IPS-15b (cell line): Measurements from ENCODE around the gene BLOC1S1.
"Not testable (repeated sequence)": the region's sequence is repeated elsewhere in the genome, so short reads cannot be mapped to it uniquely, and the experiment has no call there.

Experiments
- H3K27me3 ChIP-seq: one replicate; pipeline ENCODE4 v1.6.1; 2013; ENCODE audit warnings: low read length; ENCODE audit not compliant: control insufficient read depth, insufficient read depth
- H3K36me3 ChIP-seq: one replicate; pipeline ENCODE4 v1.6.1; 2013; ENCODE audit warnings: low read length; ENCODE audit not compliant: control insufficient read depth, insufficient read depth
- H3K4me1 ChIP-seq: one replicate; pipeline ENCODE4 v1.6.1; 2013; ENCODE audit warnings: mild to moderate bottlenecking, low read length; ENCODE audit not compliant: control insufficient read depth, insufficient read depth
- H3K4me3 ChIP-seq: one replicate; pipeline ENCODE4 v1.5.1; 2013; ENCODE audit warnings: low read depth, low read length
- H3K9ac ChIP-seq: one replicate; pipeline ENCODE4 v1.6.1; 2013; ENCODE audit warnings: low read depth, mild to moderate bottlenecking, low read length
- H3K9me3 ChIP-seq: one replicate; pipeline ENCODE4 v1.6.1; 2013; ENCODE audit warnings: mild to moderate bottlenecking, low read length; ENCODE audit not compliant: control insufficient read depth, insufficient read depth

BLOC1S1 gene

GRCh38 chr12:55745361-55746173 is 29.7 kb downstream of the BLOC1S1 start:
- Histone ChIP-seq H3K4me3 (peak overlapping the region; percentile 94), H3K4me1 (peaks cover 32% of the 10 kb centered on the region), H3K27me3 (no peaks in the 10 kb centered on the region), H3K36me3 (peaks cover 21% of the 10 kb centered on the region), H3K9me3 (no peaks in the 10 kb centered on the region), H3K9ac (peak overlapping the region; percentile 84)

DNA sequence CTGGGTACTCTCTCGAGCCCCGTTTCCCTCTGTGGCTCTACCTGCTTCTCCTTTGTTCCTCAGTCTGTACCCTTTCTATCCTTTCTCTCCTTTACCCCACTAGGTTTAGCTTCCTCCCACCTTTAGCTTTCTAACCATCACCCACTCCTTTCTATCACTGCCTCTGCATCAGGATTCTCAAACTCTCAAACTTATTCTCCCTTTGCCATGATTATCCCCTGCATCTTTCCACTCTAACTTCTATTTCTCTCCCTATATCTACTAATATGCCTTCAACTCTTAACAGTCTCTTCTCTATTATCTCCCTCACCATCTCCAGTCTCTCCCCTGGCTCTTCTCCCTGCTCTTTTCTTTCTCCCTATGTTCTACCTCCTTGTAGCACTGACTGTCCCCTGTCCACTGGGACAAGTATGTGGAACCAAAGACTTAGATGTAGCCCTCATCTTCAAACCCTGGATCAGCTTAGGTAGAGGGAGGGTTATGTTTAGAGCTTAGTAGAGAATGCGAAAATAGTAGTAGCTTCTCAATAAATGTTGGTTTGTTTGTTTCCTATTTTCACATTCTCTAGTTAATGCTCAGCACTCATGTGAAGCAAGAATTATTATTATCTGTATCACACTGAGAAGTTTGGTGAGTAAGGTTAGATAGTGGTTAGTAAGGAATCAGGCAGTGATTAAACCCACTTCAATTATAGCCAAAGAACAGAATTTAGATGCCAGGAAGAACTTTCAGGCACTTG is 30.5 kb downstream of the BLOC1S1 start:
- no peaks in the 10 kb centered on the region for H3K9me3 ChIP-seq
- H3K4me3 ChIP-seq, result peak overlapping the region; percentile 65
- peak overlapping the region; percentile 62 for H3K9ac ChIP-seq
- H3K4me1 ChIP-seq, result peaks cover 32% of the 10 kb centered on the region
- H3K36me3 ChIP-seq, result peaks cover 22% of the 10 kb centered on the region
- H3K27me3 ChIP-seq, result no peaks in the 10 kb centered on the region

GRCh38 chr12:55746913-55747231 is 31.0 kb downstream of the BLOC1S1 start:
- Histone ChIP-seq H3K9me3 (no peaks in the 10 kb centered on the region), H3K4me1 (peaks cover 30% of the 10 kb centered on the region), H3K4me3 (peak overlapping the region; percentile 65), H3K36me3 (peaks cover 26% of the 10 kb centered on the region), H3K27me3 (no peaks in the 10 kb centered on the region), H3K9ac (peak overlapping the region; percentile 62)

- Histone ChIP-seq H3K4me1 (peaks cover 26% of the 10 kb centered on the region), H3K9ac (no peak overlapping the region), H3K9me3 (no peaks in the 10 kb centered on the region), H3K27me3 (no peaks in the 10 kb centered on the region), H3K4me3 (no peak overlapping the region), H3K36me3 (peaks cover 36% of the 10 kb centered on the region)
These were observed 32.6 kb downstream of the BLOC1S1 start for GRCh38 chr12:55748230-55748993.

DNA sequence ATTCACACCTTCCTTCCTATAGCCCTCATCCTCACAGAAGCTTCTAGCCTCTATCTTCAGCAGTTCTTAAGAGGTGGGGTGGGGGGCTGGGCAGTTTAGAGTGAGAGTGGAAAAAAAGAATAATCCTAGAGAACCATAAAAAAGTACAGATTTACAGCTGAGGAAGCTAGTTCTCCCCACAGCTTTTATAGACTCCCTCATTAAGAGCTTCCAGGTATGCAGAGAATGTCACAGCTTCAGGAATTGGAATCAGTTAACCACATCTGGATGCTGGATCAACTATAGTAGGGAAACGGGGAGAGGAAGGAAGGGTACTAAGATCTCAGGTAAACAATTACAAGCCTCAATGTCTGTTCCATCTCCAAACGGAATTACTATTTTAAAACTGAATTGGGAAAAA is 39.4 kb downstream of the BLOC1S1 start:
- peaks cover 7% of the 10 kb centered on the region for H3K4me1 ChIP-seq
- no peak overlapping the region for H3K4me3 ChIP-seq
- no peaks in the 10 kb centered on the region for H3K9me3 ChIP-seq
- H3K36me3 ChIP-seq, result peaks cover 18% of the 10 kb centered on the region
- no peaks in the 10 kb centered on the region for H3K27me3 ChIP-seq
- no peak overlapping the region for H3K9ac ChIP-seq

- no peaks in the 10 kb centered on the region for H3K27me3 ChIP-seq
- peaks cover 3% of the 10 kb centered on the region for H3K4me1 ChIP-seq
- H3K4me3 ChIP-seq, result no peak overlapping the region
- H3K36me3 ChIP-seq, result peaks cover 5% of the 10 kb centered on the region
- H3K9ac ChIP-seq, result no peak overlapping the region
- no peaks in the 10 kb centered on the region for H3K9me3 ChIP-seq
These were observed 41.9 kb downstream of the BLOC1S1 start for GRCh38 chr12:55757701-55758100.

- not testable (repeated sequence) for H3K36me3 ChIP-seq
These were observed 42.7 kb downstream of the BLOC1S1 start for GRCh38 chr12:55758575-55758974.

DNA sequence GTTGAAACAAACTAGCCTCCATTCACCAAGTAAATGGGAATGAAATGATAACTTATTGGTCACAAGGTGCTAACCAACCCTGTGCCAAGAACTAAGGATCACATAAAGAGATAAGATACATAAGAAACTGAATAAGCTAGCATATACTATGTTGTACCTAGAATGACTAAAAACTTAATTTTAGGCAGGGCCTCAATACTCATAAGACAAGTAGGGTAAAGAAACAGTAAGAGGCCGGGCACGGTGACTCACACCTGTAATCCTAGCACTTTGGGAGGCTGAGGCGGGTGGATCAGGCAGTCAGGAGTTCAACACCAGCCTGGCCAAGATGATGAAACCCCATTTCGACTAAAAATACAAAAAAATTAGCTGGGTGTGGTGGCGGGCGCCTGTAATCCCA is 44.8 kb downstream of the BLOC1S1 start:
- Histone ChIP-seq H3K9ac (no peak overlapping the region), H3K27me3 (no peaks in the 10 kb centered on the region), H3K4me3 (no peak overlapping the region), H3K9me3 (no peaks in the 10 kb centered on the region), H3K4me1 (no peaks in the 10 kb centered on the region), H3K36me3 (peaks cover 3% of the 10 kb centered on the region)

More at GRCh38 chr12:55758575-55758974, 42.7 kb downstream of the BLOC1S1 start:
- H3K9ac ChIP-seq, H3K4me3 ChIP-seq, H3K4me1 ChIP-seq, H3K27me3 ChIP-seq, H3K9me3 ChIP-seq: not testable (repeated sequence)

- Histone ChIP-seq H3K36me3 (no peaks in the 10 kb centered on the region), H3K4me3 (no peak overlapping the region), H3K4me1 (peaks cover 4% of the 10 kb centered on the region)
These were observed 46.8 kb downstream of the BLOC1S1 start for GRCh38 chr12:55762646-55763045.

GRCh38 chr12:55765736-55766290 is 50.0 kb downstream of the BLOC1S1 start:
- no peaks in the 10 kb centered on the region for H3K36me3 ChIP-seq

More at GRCh38 chr12:55762646-55763045, 46.8 kb downstream of the BLOC1S1 start:
- Histone ChIP-seq H3K9me3 (no peaks in the 10 kb centered on the region), H3K27me3 (no peaks in the 10 kb centered on the region), H3K9ac (no peak overlapping the region)

GRCh38 chr12:55767156-55767555 is 51.3 kb downstream of the BLOC1S1 start:
- Histone ChIP-seq H3K9me3 (no peaks in the 10 kb centered on the region), H3K36me3 (peaks cover 3% of the 10 kb centered on the region), H3K4me1 (peaks cover 4% of the 10 kb centered on the region), H3K9ac (no peak overlapping the region), H3K4me3 (no peak overlapping the region), H3K27me3 (no peaks in the 10 kb centered on the region)

More at GRCh38 chr12:55765736-55766290, 50.0 kb downstream of the BLOC1S1 start:
- H3K4me3 ChIP-seq, result no peak overlapping the region
- peaks cover 4% of the 10 kb centered on the region for H3K4me1 ChIP-seq
- no peak overlapping the region for H3K9ac ChIP-seq
- H3K27me3 ChIP-seq, result no peaks in the 10 kb centered on the region
- no peaks in the 10 kb centered on the region for H3K9me3 ChIP-seq
